GM13977 (cell line): ENCODE data around the gene CNBD2.
A peak's percentile ranks its signal among the peaks of the same experiment; 100 is the strongest.
"Not testable (repeated sequence)": the region's sequence is repeated elsewhere in the genome, so short reads cannot be mapped to it uniquely, and the experiment has no call there.

Experiments
- DNase-seq: peaks from one replicate; pipeline ENCODE4 v3.0.0; 2012; ENCODE audit warnings: low spot score
- CTCF ChIP-seq: IDR thresholded peaks from 2 replicates; pipeline ENCODE4 v1.5.1; 2012; ENCODE audit warnings: mild to moderate bottlenecking, control low read depth; ENCODE audit not compliant: insufficient read depth; ENCODE audit errors: extremely low read depth, missing control alignments
- in situ Hi-C: fragments of 300-500 bp; cut with MboI; formaldehyde crosslinking; loops from one replicate; pipeline ENCODE4 v1.12.0; 2022; ENCODE audit warnings: low sequenced_read_pairs, low pct_unique_long_range_greater_than_20kb, mixed read lengths, inconsistent platforms; ENCODE audit not compliant: unreplicated experiment

The CNBD2 gene

GRCh38 chr20:35994994-35995453 lies 26.6 kb downstream of the CNBD2 start:
- in situ Hi-C loops = loop anchor here (5.0 kb wide), 1 partner anchor 142 kb away; no protein-coding TSS in a partner anchor
- peak; percentile 78 for DNase-seq
- peak; percentile 90 for TF ChIP-seq CTCF

GRCh38 chr20:35996492-35996891 lies 28.1 kb downstream of the CNBD2 start:
- DNase-seq = not testable (repeated sequence)
- in situ Hi-C loops = loop anchor here (5.0 kb wide), 1 partner anchor 141 kb away; no protein-coding TSS in a partner anchor

GRCh38 chr20:36001331-36001730 lies 32.9 kb downstream of the CNBD2 start:
- in situ Hi-C loops, DNase-seq: not testable (repeated sequence)

- DNase-seq = no peak
- no peak for TF ChIP-seq CTCF
- in situ Hi-C loops = no loop called here
These were observed 34.5 kb downstream of the CNBD2 start for GRCh38 chr20:36002855-36003254.

GRCh38 chr20:36004045-36004444 lies 35.7 kb downstream of the CNBD2 start:
- in situ Hi-C loops = no loop called here
- no peak for DNase-seq
- TF ChIP-seq CTCF = no peak

GRCh38 chr20:36008461-36009035 lies 40.2 kb downstream of the CNBD2 start:
- DNase-seq = no peak
- no peak for TF ChIP-seq CTCF
- in situ Hi-C loops = no loop called here

GRCh38 chr20:36010076-36010475 lies 41.7 kb downstream of the CNBD2 start:
- no peak for DNase-seq
- in situ Hi-C loops = no loop called here
- TF ChIP-seq CTCF = no peak

- no peak for TF ChIP-seq CTCF
- in situ Hi-C loops = no loop called here
- DNase-seq = no peak
These were observed 42.4 kb downstream of the CNBD2 start for GRCh38 chr20:36010825-36011224.
